Suprapubic skin (tissue), 4 donors: Measurements from ENCODE around the gene ACSM2A. TPM values are rescaled to one million over a fixed set of nuclear protein-coding genes. Genes with fewer than 3 reads are reported as not detected.
"Not testable (repeated sequence)": the region's sequence is repeated elsewhere in the genome, so short reads cannot be mapped to it uniquely, and the experiment has no call there.

Source experiments
- DNase-seq, 2 donors: peaks; one replicate each; pipeline ENCODE4 v3.0.0-alpha.2; 2019; ENCODE audit warnings: low spot score in 2 of 2
- H3K27ac ChIP-seq: fragments of 200-600 bp; sonication (generic); one replicate; pipeline ENCODE4 v1.5.1; 2019
- H3K27me3 ChIP-seq: fragments of 200-600 bp; sonication (generic); one replicate; pipeline ENCODE4 v1.5.1; 2019
- H3K36me3 ChIP-seq: fragments of 200-600 bp; sonication (generic); one replicate; pipeline ENCODE4 v1.5.1; 2019
- H3K4me1 ChIP-seq: fragments of 200-600 bp; sonication (generic); one replicate; pipeline ENCODE4 v1.5.1; 2019
- H3K4me3 ChIP-seq: fragments of 200-600 bp; sonication (generic); one replicate; pipeline ENCODE4 v1.5.1; 2019; ENCODE audit warnings: mild to moderate bottlenecking
- H3K9me3 ChIP-seq: fragments of 200-600 bp; sonication (generic); one replicate; pipeline ENCODE4 v1.5.1; 2019
- CTCF ChIP-seq, 2 donors: fragments of 200-600 bp in 1 of 2; fragments of 450-650 bp in 1 of 2; sonication (generic) in 1 of 2; IDR thresholded peaks; one replicate each; pipeline ENCODE4 v1.5.1; 2016 to 2019; ENCODE audit warnings: antibody characterized with exemption in 2 of 2, mild to moderate bottlenecking in 1 of 2, moderate library complexity in 1 of 2
- EP300 ChIP-seq: sonication (generic); formaldehyde crosslinking; IDR thresholded peaks from one replicate; pipeline ENCODE4 v1.6.1; 2017; ENCODE audit warnings: antibody characterized with exemption
- POLR2A ChIP-seq, 2 donors: fragments of 450-650 bp; IDR thresholded peaks; one replicate each; pipeline ENCODE4 v1.6.1; 2017; ENCODE audit warnings: antibody characterized with exemption in 2 of 2, mild to moderate bottlenecking in 2 of 2, moderate library complexity in 2 of 2
- POLR2AphosphoS5 ChIP-seq, 3 donors: sonication (generic); formaldehyde crosslinking; IDR thresholded peaks; one replicate each; pipeline ENCODE4 v1.6.1; 2017; ENCODE audit warnings: antibody characterized with exemption in 3 of 3
- WGBS: methylation state at CpG from one replicate; pipeline ENCODE4 v1.1.5; 2018; 5-methylcytosine and 5-hydroxymethylcytosine counted together
- total RNA-seq, 4 donors: library from RNA; depleted of rRNA; stranded (reverse); fragments of >200 nt; gene quantifications; one replicate each; pipeline ENCODE4 v1.1.0, GENCODE V29; 2016

Gene ACSM2A
- total RNA-seq, 4 donors from 2014 or later, result not detected

GRCh38 chr16:20430948-20431347 is 20.4 kb upstream of the ACSM2A start:
- WGBS, result 73% methylated on average over 11 of the region's 11 CpGs
- TF ChIP-seq POLR2A (IDR thresholded peaks at IDR 0.05) (no peak), CTCF (IDR thresholded peaks at IDR 0.05) (no peak), EP300 (no peak), POLR2AphosphoS5 (IDR thresholded peaks at IDR 0.05) (no peak)
- no peaks in the 10 kb centered on the region for H3K36me3 ChIP-seq
- H3K27me3 ChIP-seq, result no peaks in the 10 kb centered on the region
- no peak for DNase-seq
- no peaks in the 10 kb centered on the region for H3K9me3 ChIP-seq
- H3K4me1 ChIP-seq, result no peaks in the 10 kb centered on the region
- H3K4me3 ChIP-seq, result no peak overlapping the region
- H3K27ac ChIP-seq, result no peak overlapping the region

- no CpG with 5 or more reads among the region's 2 CpGs for WGBS
- not testable (repeated sequence) for DNase-seq, H3K4me3 ChIP-seq, H3K27me3 ChIP-seq, H3K9me3 ChIP-seq, H3K27ac ChIP-seq, H3K36me3 ChIP-seq
- H3K4me1 ChIP-seq, result peaks cover 19% of the 10 kb centered on the region
These were observed 12.4 kb upstream of the ACSM2A start for GRCh38 chr16:20438950-20439349.

- peaks cover 19% of the 10 kb centered on the region for H3K4me1 ChIP-seq
- H3K27ac ChIP-seq, result peak overlapping the region; percentile 77
- peak in 1 of 3 donors; percentile 58 for TF ChIP-seq POLR2AphosphoS5 (IDR thresholded peaks at IDR 0.05)
- not testable (repeated sequence) for H3K36me3 ChIP-seq, H3K9me3 ChIP-seq, DNase-seq, H3K4me3 ChIP-seq, H3K27me3 ChIP-seq
- WGBS, result 49% methylated on average over 3 of the region's 3 CpGs
These were observed 11.5 kb upstream of the ACSM2A start for GRCh38 chr16:20439820-20440231.

GRCh38 chr16:20440731-20441130 is 10.6 kb upstream of the ACSM2A start:
- DNase-seq, H3K27me3 ChIP-seq, H3K36me3 ChIP-seq, H3K9me3 ChIP-seq, H3K27ac ChIP-seq, H3K4me3 ChIP-seq: not testable (repeated sequence)
- WGBS, result 69% methylated on average over 1 of the region's 1 CpG
- peaks cover 19% of the 10 kb centered on the region for H3K4me1 ChIP-seq

- no peak for DNase-seq
- Histone ChIP-seq H3K36me3 (no peaks in the 10 kb centered on the region), H3K9me3 (no peaks in the 10 kb centered on the region), H3K27ac (no peak overlapping the region), H3K4me3 (no peak overlapping the region), H3K27me3 (no peaks in the 10 kb centered on the region), H3K4me1 (peaks cover 19% of the 10 kb centered on the region)
- WGBS, result 52% methylated on average over 3 of the region's 3 CpGs
- no peak for TF ChIP-seq CTCF (IDR thresholded peaks at IDR 0.05)
- TF ChIP-seq EP300, result no peak
- TF ChIP-seq POLR2A (IDR thresholded peaks at IDR 0.05), result no peak
- TF ChIP-seq POLR2AphosphoS5 (IDR thresholded peaks at IDR 0.05), result no peak
These were observed 10.1 kb upstream of the ACSM2A start for GRCh38 chr16:20441191-20441590.

- not testable (repeated sequence) for DNase-seq
- 75% methylated on average over 2 of the region's 4 CpGs for WGBS
These were observed 9.5 kb upstream of the ACSM2A start for GRCh38 chr16:20441859-20442258.

GRCh38 chr16:20446652-20447393 is 4.5 kb upstream of the ACSM2A start:
- not testable (repeated sequence) for DNase-seq, H3K27ac ChIP-seq, H3K36me3 ChIP-seq, H3K4me1 ChIP-seq, H3K9me3 ChIP-seq, H3K4me3 ChIP-seq, H3K27me3 ChIP-seq
- no CpG with 5 or more reads among the region's 3 CpGs for WGBS

More at GRCh38 chr16:20441859-20442258, 9.5 kb upstream of the ACSM2A start:
- H3K9me3 ChIP-seq, H3K27me3 ChIP-seq, H3K27ac ChIP-seq, H3K4me3 ChIP-seq, H3K36me3 ChIP-seq: not testable (repeated sequence)
- peaks cover 19% of the 10 kb centered on the region for H3K4me1 ChIP-seq

GRCh38 chr16:20453633-20454032 is 2.3 kb downstream of the ACSM2A start:
- H3K4me3 ChIP-seq, DNase-seq, H3K27me3 ChIP-seq, H3K36me3 ChIP-seq, H3K4me1 ChIP-seq, H3K9me3 ChIP-seq, H3K27ac ChIP-seq: not testable (repeated sequence)
- WGBS, result no CpG with 5 or more reads among the region's 5 CpGs

GRCh38 chr16:20459227-20459626 is 7.9 kb downstream of the ACSM2A start:
- H3K27ac ChIP-seq, H3K27me3 ChIP-seq, H3K4me3 ChIP-seq, H3K4me1 ChIP-seq, DNase-seq, H3K36me3 ChIP-seq, H3K9me3 ChIP-seq: not testable (repeated sequence)
- 94% methylated on average over 2 of the region's 2 CpGs for WGBS

GRCh38 chr16:20460313-20460712 is 9.0 kb downstream of the ACSM2A start:
- H3K4me1 ChIP-seq, result not testable (repeated sequence)

GRCh38 chr16:20468954-20469353 is 17.6 kb downstream of the ACSM2A start:
- not testable (repeated sequence) for H3K27ac ChIP-seq, H3K4me1 ChIP-seq, DNase-seq, H3K9me3 ChIP-seq, H3K4me3 ChIP-seq, H3K36me3 ChIP-seq, H3K27me3 ChIP-seq

More at GRCh38 chr16:20460313-20460712, 9.0 kb downstream of the ACSM2A start:
- not testable (repeated sequence) for H3K4me3 ChIP-seq, H3K27me3 ChIP-seq, H3K9me3 ChIP-seq, H3K36me3 ChIP-seq, H3K27ac ChIP-seq, DNase-seq
- WGBS, result 87% methylated on average over 1 of the region's 4 CpGs

GRCh38 chr16:20469930-20470329 is 18.6 kb downstream of the ACSM2A start:
- not testable (repeated sequence) for H3K27me3 ChIP-seq, H3K27ac ChIP-seq, H3K4me3 ChIP-seq, H3K9me3 ChIP-seq, H3K36me3 ChIP-seq, H3K4me1 ChIP-seq, DNase-seq
- 100% methylated on average over 2 of the region's 2 CpGs for WGBS
